HG03457 (cell line): ENCODE results near the gene MBIP.

ENCODE experiments used
- ATAC-seq: cut with Tn5 transposase; IDR thresholded peaks from one replicate; pipeline ENCODE4 v1.9.1; 2021; ENCODE audit warnings: moderate number of reproducible peaks; ENCODE audit not compliant: unreplicated experiment

Gene MBIP

GRCh38 chr14:36268121-36268520 is 52.3 kb downstream of the MBIP start:
- ATAC-seq, result no peak

GRCh38 chr14:36264595-36264994 is 55.8 kb downstream of the MBIP start:
- no peak for ATAC-seq

GRCh38 chr14:36264107-36264506 is 56.3 kb downstream of the MBIP start:
- no peak for ATAC-seq

GRCh38 chr14:36260970-36261640 is 59.3 kb downstream of the MBIP start:
- ATAC-seq, result no peak

GRCh38 chr14:36258241-36258640 is 62.2 kb downstream of the MBIP start:
- ATAC-seq, result no peak

GRCh38 chr14:36256126-36256801 is 64.2 kb downstream of the MBIP start:
- ATAC-seq, result no peak

GRCh38 chr14:36254020-36254624 is 66.3 kb downstream of the MBIP start:
- no peak for ATAC-seq
